Measurements from ENCODE around the gene CMAS.

DNA sequence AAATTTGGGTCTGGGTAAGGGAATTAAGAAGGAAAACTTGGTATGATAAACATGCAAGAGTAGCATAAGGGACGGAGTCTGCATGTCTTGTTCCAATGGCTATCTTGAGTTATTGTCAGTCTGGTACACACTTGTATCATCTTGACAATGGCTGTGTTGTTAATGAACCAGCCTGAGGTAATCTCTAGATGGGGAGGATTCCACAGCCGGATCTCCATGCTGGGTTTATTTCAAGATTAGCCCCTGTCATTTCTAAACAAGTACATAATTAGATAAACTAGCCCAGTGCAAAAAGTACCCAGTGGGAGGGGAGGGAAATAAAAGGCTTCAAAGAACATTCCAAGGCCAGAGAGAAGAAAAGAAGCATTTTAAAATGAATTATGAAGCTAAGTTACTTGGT lies 16.5 kb upstream of the CMAS start:
- TF ChIP-seq MAX (IDR thresholded peaks at IDR 0.05) (no peak), POLR2A (IDR thresholded peaks at IDR 0.05; ENCODE audit: borderline replicate concordance, extremely low read depth, insufficient read depth, insufficient read length) (no peak), ELF1 (IDR thresholded peaks at IDR 0.05; ENCODE audit: borderline replicate concordance, low read depth) (no peak), EZH2 (IDR thresholded peaks at IDR 0.05) (no peak)

Data from HCT116 (cell line).